ENCODE measurements around the gene MIF4GD. TPM values are rescaled to one million over a fixed set of nuclear protein-coding genes. Genes with fewer than 3 reads are reported as not detected.

The MIF4GD gene
- polyA plus RNA-seq, 1 donor from 2014 or later, result 27.7 TPM

GRCh38 chr17:75316253-75316652 lies 45.2 kb upstream of the MIF4GD start:
- no peak overlapping the region for H3K4me2 ChIP-seq (ENCODE audit: low read length)
- no peak for TF ChIP-seq MXI1 (conservative IDR thresholded peaks at IDR 0.05; ENCODE audit: poor library complexity, severe bottlenecking)
- TF ChIP-seq RAD21 (conservative IDR thresholded peaks at IDR 0.05), result no peak
- TF ChIP-seq POLR2AphosphoS5 (IDR thresholded peaks at IDR 0.05), result no peak
- no peak for TF ChIP-seq SMC3 (conservative IDR thresholded peaks at IDR 0.05; ENCODE audit: poor library complexity)
- TF ChIP-seq TAF1 (IDR thresholded peaks at IDR 0.05; ENCODE audit: low read depth), result no peak
- TF ChIP-seq, protein P1, sequence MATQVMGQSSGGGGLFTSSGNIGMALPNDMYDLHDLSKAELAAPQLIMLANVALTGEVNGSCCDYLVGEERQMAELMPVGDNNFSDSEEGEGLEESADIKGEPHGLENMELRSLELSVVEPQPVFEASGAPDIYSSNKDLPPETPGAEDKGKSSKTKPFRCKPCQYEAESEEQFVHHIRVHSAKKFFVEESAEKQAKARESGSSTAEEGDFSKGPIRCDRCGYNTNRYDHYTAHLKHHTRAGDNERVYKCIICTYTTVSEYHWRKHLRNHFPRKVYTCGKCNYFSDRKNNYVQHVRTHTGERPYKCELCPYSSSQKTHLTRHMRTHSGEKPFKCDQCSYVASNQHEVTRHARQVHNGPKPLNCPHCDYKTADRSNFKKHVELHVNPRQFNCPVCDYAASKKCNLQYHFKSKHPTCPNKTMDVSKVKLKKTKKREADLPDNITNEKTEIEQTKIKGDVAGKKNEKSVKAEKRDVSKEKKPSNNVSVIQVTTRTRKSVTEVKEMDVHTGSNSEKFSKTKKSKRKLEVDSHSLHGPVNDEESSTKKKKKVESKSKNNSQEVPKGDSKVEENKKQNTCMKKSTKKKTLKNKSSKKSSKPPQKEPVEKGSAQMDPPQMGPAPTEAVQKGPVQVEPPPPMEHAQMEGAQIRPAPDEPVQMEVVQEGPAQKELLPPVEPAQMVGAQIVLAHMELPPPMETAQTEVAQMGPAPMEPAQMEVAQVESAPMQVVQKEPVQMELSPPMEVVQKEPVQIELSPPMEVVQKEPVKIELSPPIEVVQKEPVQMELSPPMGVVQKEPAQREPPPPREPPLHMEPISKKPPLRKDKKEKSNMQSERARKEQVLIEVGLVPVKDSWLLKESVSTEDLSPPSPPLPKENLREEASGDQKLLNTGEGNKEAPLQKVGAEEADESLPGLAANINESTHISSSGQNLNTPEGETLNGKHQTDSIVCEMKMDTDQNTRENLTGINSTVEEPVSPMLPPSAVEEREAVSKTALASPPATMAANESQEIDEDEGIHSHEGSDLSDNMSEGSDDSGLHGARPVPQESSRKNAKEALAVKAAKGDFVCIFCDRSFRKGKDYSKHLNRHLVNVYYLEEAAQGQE (IDR thresholded peaks at IDR 0.05; ENCODE audit: borderline replicate concordance), result no peak
- TF ChIP-seq EP300 (conservative IDR thresholded peaks at IDR 0.05; ENCODE audit: poor library complexity, severe bottlenecking), result no peak
- no peak for TF ChIP-seq EZH2 (IDR thresholded peaks at IDR 0.05; ENCODE audit: borderline replicate concordance, insufficient read depth, low read length, poor library complexity, severe bottlenecking)
- TF ChIP-seq, protein P2, sequence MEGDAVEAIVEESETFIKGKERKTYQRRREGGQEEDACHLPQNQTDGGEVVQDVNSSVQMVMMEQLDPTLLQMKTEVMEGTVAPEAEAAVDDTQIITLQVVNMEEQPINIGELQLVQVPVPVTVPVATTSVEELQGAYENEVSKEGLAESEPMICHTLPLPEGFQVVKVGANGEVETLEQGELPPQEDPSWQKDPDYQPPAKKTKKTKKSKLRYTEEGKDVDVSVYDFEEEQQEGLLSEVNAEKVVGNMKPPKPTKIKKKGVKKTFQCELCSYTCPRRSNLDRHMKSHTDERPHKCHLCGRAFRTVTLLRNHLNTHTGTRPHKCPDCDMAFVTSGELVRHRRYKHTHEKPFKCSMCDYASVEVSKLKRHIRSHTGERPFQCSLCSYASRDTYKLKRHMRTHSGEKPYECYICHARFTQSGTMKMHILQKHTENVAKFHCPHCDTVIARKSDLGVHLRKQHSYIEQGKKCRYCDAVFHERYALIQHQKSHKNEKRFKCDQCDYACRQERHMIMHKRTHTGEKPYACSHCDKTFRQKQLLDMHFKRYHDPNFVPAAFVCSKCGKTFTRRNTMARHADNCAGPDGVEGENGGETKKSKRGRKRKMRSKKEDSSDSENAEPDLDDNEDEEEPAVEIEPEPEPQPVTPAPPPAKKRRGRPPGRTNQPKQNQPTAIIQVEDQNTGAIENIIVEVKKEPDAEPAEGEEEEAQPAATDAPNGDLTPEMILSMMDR (IDR thresholded peaks at IDR 0.05; ENCODE audit: poor library complexity, severe bottlenecking), result no peak

DNA sequence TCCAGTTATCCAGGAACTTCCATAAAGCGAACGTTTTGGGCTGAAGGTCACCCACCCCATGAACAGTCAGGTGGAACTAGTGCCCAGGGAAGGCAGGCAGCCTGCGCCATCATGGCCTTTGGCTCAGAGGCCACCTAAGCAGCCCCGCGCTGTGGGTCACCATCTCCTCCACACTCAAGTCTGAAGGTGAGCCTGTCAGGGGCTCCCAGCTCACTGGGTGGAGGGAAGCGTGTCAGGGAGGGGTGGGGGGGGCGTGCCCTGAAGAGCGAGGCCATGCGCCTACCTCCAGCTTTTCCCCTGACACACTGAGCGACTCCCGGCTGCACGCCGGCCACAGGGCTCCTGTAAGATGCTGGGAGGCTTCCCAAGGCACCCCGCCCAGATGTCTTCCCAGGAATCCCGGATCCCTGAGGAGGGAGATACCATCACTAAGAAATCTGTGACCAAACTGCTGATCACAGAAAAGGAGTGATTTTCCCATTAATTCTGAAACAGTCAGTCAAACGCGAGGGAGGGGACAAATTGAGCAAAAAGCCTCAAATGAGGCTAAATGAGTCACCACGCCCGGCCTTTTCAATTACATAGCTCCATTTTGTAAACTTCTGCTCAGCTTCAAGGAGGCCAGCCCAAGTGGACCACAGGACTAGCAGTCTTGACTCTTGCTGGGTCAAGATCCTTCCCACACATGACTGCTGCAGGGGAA lies 44.7 kb upstream of the MIF4GD start:
- no peak overlapping the region for H3K4me2 ChIP-seq (ENCODE audit: low read length)
- H3K9me2 ChIP-seq (ENCODE audit: insufficient read depth, low read length), result no peaks in the 10 kb centered on the region
- TF ChIP-seq EP300 (conservative IDR thresholded peaks at IDR 0.05; ENCODE audit: poor library complexity, severe bottlenecking) (no peak), MXI1 (conservative IDR thresholded peaks at IDR 0.05; ENCODE audit: poor library complexity, severe bottlenecking) (no peak), SMC3 (conservative IDR thresholded peaks at IDR 0.05; ENCODE audit: poor library complexity) (no peak), EZH2 (IDR thresholded peaks at IDR 0.05; ENCODE audit: borderline replicate concordance, insufficient read depth, low read length, poor library complexity, severe bottlenecking) (no peak), TAF1 (IDR thresholded peaks at IDR 0.05; ENCODE audit: low read depth) (no peak), POLR2AphosphoS5 (IDR thresholded peaks at IDR 0.05) (no peak)
- TF ChIP-seq, protein P2 (IDR thresholded peaks at IDR 0.05; ENCODE audit: poor library complexity, severe bottlenecking), result no peak
- TF ChIP-seq, protein P1 (IDR thresholded peaks at IDR 0.05; ENCODE audit: borderline replicate concordance), result no peak
- H3K36me3 ChIP-seq (ENCODE audit: insufficient read depth, low read length), result no peaks in the 10 kb centered on the region
- H3K27me3 ChIP-seq (ENCODE audit: insufficient read depth, low read depth, low read length), result no peaks in the 10 kb centered on the region
- H3F3A ChIP-seq (ENCODE audit: insufficient read depth, low read length, poor library complexity, severe bottlenecking), result no peaks in the 10 kb centered on the region
- no peak overlapping the region for H3K9ac ChIP-seq (ENCODE audit: low read length)
- H3K27ac ChIP-seq (ENCODE audit: low read length), result no peak overlapping the region
- no peaks in the 10 kb centered on the region for H4K20me1 ChIP-seq (ENCODE audit: insufficient read depth)
- no peaks in the 10 kb centered on the region for H3K9me3 ChIP-seq (ENCODE audit: low read length)
- no peak overlapping the region for H3K4me3 ChIP-seq (ENCODE audit: low read length)
- no peaks in the 10 kb centered on the region for H3K79me2 ChIP-seq (replicated peaks; ENCODE audit: insufficient read depth, low read length)
- no peak overlapping the region for H2AFZ ChIP-seq (ENCODE audit: low read depth, low read length)

More at GRCh38 chr17:75316253-75316652, 45.2 kb upstream of the MIF4GD start:
- Histone ChIP-seq H2AFZ (ENCODE audit: low read depth, low read length) (no peak overlapping the region), H3F3A (ENCODE audit: insufficient read depth, low read length, poor library complexity, severe bottlenecking) (no peaks in the 10 kb centered on the region), H3K4me3 (ENCODE audit: low read length) (no peak overlapping the region), H3K27me3 (ENCODE audit: insufficient read depth, low read depth, low read length) (no peaks in the 10 kb centered on the region), H3K27ac (ENCODE audit: low read length) (no peak overlapping the region), H3K9me2 (ENCODE audit: insufficient read depth, low read length) (no peaks in the 10 kb centered on the region), H4K20me1 (ENCODE audit: insufficient read depth) (no peaks in the 10 kb centered on the region), H3K9me3 (ENCODE audit: low read length) (no peaks in the 10 kb centered on the region), H3K79me2 (replicated peaks; ENCODE audit: insufficient read depth, low read length) (no peaks in the 10 kb centered on the region), H3K9ac (ENCODE audit: low read length) (no peak overlapping the region), H3K36me3 (ENCODE audit: insufficient read depth, low read length) (no peaks in the 10 kb centered on the region)
